NT2/D1 (cell line): ENCODE data around the gene PPTC7.
A peak's percentile ranks its signal among the peaks of the same experiment; 100 is the strongest.
"Not testable (repeated sequence)": the region's sequence is repeated elsewhere in the genome, so short reads cannot be mapped to it uniquely, and the experiment has no call there.

Source experiments
- DNase-seq: peaks from one replicate; pipeline ENCODE4 v3.0.0-alpha.2; 2011; ENCODE audit warnings: low read depth, low spot score
- H3K27me3 ChIP-seq: 2 replicates; pipeline ENCODE4 v1.6.0; 2011; ENCODE audit warnings: mild to moderate bottlenecking; ENCODE audit not compliant: insufficient read length, insufficient read depth
- H3K36me3 ChIP-seq: 2 replicates; pipeline ENCODE4 v1.6.1; 2011; ENCODE audit warnings: mild to moderate bottlenecking, low read length, mixed read lengths; ENCODE audit not compliant: insufficient read depth, insufficient read length
- H3K4me1 ChIP-seq: 2 replicates; pipeline ENCODE4 v1.5.1; 2011; ENCODE audit not compliant: insufficient read depth, insufficient read length
- H3K4me3 ChIP-seq: 2 replicates; pipeline ENCODE4 v1.5.1; 2011; ENCODE audit warnings: low read depth; ENCODE audit not compliant: insufficient read length
- H3K9ac ChIP-seq: 2 replicates; pipeline ENCODE4 v1.6.0; 2011; ENCODE audit warnings: low read depth; ENCODE audit not compliant: insufficient read length
- H3K9me3 ChIP-seq: 2 replicates; pipeline ENCODE4 v1.5.1; 2011; ENCODE audit warnings: mild to moderate bottlenecking, low read length; ENCODE audit not compliant: insufficient read depth
- SUZ12 ChIP-seq: IDR thresholded peaks from 2 replicates; pipeline ENCODE4 v1.6.1; 2011; ENCODE audit not compliant: insufficient read length, insufficient read depth; ENCODE audit errors: extremely low read depth
- YY1 ChIP-seq: IDR thresholded peaks from 2 replicates; pipeline ENCODE4 v1.6.1; 2011; ENCODE audit not compliant: insufficient read length, insufficient read depth
- ZNF274 ChIP-seq: IDR thresholded peaks from 2 replicates; pipeline ENCODE4 v1.6.1; 2011; ENCODE audit warnings: mild to moderate bottlenecking, low read depth, low read length

The PPTC7 gene

DNA sequence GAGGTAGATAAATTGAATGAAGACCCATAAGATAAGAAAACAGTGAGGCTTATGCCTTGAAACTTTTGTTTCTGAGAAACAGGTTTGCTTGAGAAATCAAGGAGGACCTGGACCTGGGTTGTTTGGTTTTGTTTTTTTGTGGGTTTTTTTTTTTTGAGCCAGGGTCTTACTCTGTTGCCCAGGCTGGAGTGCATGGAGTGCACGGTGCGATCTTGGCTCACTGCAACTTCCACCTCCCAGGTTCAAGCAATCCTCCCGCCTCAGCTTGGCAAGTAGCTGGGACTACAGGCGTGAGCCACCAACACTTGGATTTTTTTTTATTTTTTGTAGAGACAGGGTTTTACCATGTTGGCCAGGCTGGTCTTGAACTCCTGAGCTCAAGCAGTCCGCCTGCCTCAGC lies 9.0 kb upstream of the PPTC7 start:
- H3K9ac ChIP-seq: no peak overlapping the region
- no peaks in the 10 kb centered on the region for H3K9me3 ChIP-seq
- no peak for DNase-seq
- no peak for TF ChIP-seq YY1
- TF ChIP-seq SUZ12: no peak
- no peak for TF ChIP-seq ZNF274
- no peaks in the 10 kb centered on the region for H3K36me3 ChIP-seq
- no peak overlapping the region for H3K4me3 ChIP-seq
- H3K4me1 ChIP-seq: no peaks in the 10 kb centered on the region
- H3K27me3 ChIP-seq: no peaks in the 10 kb centered on the region

DNA sequence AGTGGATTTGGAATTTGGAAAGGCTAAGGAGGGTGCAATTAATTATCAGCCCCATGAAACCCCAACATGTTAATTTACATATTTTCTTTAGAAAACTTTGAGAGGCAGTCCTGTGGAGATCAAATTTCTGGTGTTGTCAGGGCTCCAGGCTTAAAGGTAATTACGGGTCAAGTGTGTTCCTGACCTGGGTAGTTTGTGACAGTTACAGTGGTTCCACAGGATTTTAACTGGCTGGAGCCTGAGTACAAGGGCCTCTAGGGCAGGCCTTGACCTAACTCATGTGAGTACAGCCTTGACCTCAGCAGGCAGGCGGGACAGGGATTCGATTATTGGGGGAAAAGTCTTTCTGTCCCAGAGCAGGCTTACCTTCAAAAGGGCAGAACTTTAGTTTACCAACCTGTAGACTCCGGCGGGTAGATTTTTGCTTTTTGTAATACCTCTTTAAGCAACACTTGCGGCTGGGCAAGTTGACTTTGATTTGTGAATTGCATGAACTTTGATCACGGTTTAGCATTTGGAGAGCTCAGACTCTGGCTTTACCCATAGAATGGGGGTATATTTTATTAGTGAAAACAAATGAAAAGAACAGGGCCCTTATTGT lies 8.4 kb upstream of the PPTC7 start:
- no peak for DNase-seq
- Histone ChIP-seq H3K36me3 (no peaks in the 10 kb centered on the region), H3K9ac (no peak overlapping the region), H3K9me3 (no peaks in the 10 kb centered on the region), H3K4me3 (no peak overlapping the region), H3K4me1 (no peaks in the 10 kb centered on the region), H3K27me3 (no peaks in the 10 kb centered on the region)
- TF ChIP-seq ZNF274: no peak

DNA sequence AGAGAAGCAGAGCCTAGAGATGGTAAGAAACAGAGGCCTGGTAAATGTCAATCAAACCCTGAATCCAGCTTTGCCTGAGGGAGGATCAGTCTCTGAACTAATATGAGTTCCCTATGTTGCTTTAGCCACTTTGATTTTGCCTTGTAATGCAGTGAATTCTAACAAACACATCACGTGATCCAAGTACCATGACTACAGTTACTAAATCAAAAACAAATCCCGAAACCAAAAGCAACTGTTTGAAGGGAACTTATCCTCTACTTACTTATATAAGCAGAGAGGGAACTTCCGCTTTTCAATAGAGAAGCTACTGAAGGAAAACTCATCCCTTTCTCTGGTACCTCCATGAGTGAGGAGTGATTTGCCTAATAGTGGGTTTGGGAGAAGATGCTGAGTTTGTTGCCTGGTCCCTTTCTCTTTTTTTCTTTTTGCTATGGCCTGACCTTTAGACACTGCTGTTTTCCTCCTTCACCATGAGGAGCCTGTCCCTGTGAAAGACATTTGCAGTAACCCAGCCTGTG lies 7.7 kb upstream of the PPTC7 start:
- Histone ChIP-seq H3K4me1 (no peaks in the 10 kb centered on the region), H3K36me3 (no peaks in the 10 kb centered on the region), H3K9me3 (no peaks in the 10 kb centered on the region), H3K27me3 (no peaks in the 10 kb centered on the region), H3K9ac (no peak overlapping the region), H3K4me3 (no peak overlapping the region)
- no peak for DNase-seq
- TF ChIP-seq YY1: no peak
- no peak for TF ChIP-seq ZNF274
- TF ChIP-seq SUZ12: no peak

DNA sequence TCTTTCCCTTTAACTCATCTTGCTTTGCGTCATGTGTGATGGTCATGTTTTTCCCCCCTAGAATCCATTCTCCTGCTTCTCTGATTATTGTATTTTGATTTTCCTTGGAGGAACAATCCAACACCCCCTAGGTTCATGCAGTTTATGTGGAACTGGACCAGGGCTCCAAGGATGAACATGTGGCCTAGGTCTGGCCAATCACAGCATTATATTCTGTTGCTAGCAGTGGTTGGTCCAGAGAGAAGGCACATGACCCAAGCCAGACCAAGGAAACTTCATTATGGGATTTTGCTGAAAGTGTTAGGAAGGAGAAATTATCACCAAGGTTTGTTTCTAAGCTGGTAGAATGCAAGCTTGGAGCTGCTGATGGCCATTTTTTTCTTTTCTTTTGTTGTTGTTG lies 6.9 kb upstream of the PPTC7 start:
- H3K9me3 ChIP-seq: no peaks in the 10 kb centered on the region
- no peak overlapping the region for H3K4me3 ChIP-seq
- no peaks in the 10 kb centered on the region for H3K36me3 ChIP-seq
- TF ChIP-seq ZNF274 (no peak), YY1 (no peak), SUZ12 (no peak)
- no peak overlapping the region for H3K9ac ChIP-seq
- DNase-seq: no peak
- no peaks in the 10 kb centered on the region for H3K4me1 ChIP-seq
- H3K27me3 ChIP-seq: no peaks in the 10 kb centered on the region

DNA sequence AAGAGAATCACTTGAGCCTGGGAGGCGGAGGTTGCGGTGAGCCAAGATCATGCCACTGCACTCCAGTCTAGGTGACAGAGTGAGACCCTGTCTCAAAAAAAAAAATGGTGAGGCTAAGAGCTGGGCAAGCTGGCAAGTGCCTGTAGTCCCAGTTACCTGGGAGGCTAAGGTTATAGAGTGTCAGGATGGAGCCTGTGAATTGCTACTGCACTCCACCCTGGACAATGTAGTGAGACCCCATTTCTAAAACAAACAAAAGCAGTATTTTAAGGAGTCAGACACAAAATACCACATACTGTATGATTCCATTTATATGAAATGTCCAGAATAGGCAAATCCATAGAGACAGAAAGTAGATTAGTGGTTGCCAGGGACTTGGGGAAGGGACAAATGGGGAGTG lies 4.0 kb upstream of the PPTC7 start:
- H3K27me3 ChIP-seq, H3K4me1 ChIP-seq, H3K36me3 ChIP-seq: not testable (repeated sequence)

DNA sequence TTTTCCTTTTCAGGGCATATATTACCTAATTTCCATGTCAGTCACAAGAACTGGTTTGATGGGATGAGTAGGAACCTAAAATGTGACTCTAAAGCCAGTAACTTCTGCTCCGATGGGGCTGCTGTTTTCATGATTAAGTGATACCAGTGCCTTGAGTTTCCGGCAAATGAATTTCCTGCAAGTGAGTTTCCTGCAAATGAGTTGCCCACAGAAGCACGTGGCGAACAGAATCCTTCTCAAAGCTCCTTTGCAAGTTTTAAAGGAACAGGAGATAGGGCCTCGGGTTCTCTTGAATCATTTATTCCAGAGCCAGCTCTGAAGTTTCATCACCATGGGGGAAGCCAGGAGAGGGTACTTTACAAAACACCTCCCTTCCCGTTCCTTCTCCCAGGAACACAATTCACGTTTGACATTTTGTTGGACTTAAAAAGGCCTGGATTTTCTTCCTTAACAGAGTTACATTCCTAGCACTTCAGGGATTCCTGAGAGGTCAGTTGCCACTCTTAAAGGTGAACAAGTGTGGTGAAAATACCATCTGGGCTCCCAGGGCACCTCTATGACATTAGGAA lies 2.2 kb upstream of the PPTC7 start:
- no peak for DNase-seq
- peaks cover 11% of the 10 kb centered on the region for H3K27me3 ChIP-seq
- H3K36me3 ChIP-seq: no peaks in the 10 kb centered on the region
- no peaks in the 10 kb centered on the region for H3K4me1 ChIP-seq
- H3K4me3 ChIP-seq: no peak overlapping the region
- no peaks in the 10 kb centered on the region for H3K9me3 ChIP-seq
- H3K9ac ChIP-seq: no peak overlapping the region
- TF ChIP-seq ZNF274: no peak
- TF ChIP-seq SUZ12: no peak
- TF ChIP-seq YY1: no peak

More for the DNA sequence above, 4.0 kb upstream of the PPTC7 start:
- DNase-seq, H3K9me3 ChIP-seq, H3K4me3 ChIP-seq, H3K9ac ChIP-seq: not testable (repeated sequence)

DNA sequence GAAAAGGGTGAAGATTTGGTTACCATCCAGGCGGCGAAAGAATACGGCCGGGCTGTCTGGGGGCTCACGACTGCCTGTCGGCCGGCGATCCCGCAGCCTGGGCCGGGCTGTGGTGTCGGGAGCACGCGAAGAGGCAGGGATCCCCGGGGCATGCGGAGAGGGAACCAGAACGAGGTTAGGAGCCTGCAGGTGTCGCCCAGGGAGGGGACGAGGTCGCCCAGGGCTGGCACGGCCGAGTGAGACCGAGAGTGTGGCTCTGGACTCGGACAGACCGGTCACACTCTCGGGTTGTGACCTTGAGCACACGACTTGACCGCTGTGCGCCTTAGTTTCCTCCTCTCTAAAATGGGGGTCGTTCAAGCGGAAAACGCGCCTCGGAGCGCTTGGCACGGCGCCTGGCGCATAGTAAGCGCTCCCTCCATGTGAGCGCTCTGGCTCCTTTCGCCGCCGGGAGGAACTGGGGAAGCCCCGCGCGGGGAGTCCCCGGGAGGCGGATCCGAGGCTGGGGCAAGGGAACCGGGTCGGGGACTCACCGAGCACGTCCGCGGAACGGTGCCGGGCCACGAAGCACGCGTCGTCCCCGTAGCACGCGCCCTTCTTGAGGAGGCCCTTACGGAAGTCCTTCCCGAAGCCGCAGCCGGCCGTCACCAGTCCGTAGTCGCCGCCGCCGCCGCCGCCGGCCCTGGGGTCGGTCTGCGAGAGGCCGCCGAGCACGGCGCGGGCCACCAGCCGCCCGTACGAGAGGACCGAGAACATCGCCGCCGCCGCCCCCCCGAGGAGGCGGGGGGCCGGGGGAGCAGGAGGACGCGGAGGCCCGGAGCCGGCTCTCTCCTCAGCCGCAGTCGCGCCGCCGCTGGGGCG lies 612 bp downstream of the PPTC7 start:
- Histone ChIP-seq H3K36me3 (no peaks in the 10 kb centered on the region), H3K4me3 (peak overlapping the region; percentile 92), H3K9ac (peak overlapping the region; percentile 94), H3K27me3 (peaks cover 11% of the 10 kb centered on the region), H3K4me1 (peaks cover 2% of the 10 kb centered on the region), H3K9me3 (no peaks in the 10 kb centered on the region)
- no peak for TF ChIP-seq ZNF274
- TF ChIP-seq YY1: no peak
- no peak for TF ChIP-seq SUZ12
- DNase-seq: no peak

DNA sequence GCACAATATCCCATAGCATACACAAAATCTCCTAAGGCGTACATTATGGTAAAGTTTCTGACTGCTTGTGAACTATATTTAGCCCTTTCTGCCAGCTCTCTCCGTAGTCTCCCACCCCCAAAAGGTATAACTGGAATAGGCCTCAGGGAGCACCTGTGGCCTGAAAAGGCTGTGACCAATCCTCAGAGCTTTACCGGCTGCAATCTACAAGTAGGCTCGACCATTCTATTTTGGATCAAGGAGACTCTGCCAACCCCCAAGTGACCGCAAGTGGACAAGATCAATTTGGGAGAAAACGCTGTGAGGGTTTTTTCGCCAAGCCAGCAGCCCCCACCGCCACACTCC lies 1.2 kb downstream of the PPTC7 start:
- no peak for DNase-seq
- Histone ChIP-seq H3K9ac (peak overlapping the region; percentile 94), H3K4me1 (peaks cover 2% of the 10 kb centered on the region), H3K36me3 (no peaks in the 10 kb centered on the region), H3K4me3 (peak overlapping the region; percentile 92), H3K9me3 (no peaks in the 10 kb centered on the region), H3K27me3 (peaks cover 11% of the 10 kb centered on the region)
- no peak for TF ChIP-seq ZNF274
